ENCODE measurements around the gene SLC6A18. TPM values are rescaled to one million over a fixed set of nuclear protein-coding genes. Genes with fewer than 3 reads are reported as not detected.

Gene SLC6A18, protein sequence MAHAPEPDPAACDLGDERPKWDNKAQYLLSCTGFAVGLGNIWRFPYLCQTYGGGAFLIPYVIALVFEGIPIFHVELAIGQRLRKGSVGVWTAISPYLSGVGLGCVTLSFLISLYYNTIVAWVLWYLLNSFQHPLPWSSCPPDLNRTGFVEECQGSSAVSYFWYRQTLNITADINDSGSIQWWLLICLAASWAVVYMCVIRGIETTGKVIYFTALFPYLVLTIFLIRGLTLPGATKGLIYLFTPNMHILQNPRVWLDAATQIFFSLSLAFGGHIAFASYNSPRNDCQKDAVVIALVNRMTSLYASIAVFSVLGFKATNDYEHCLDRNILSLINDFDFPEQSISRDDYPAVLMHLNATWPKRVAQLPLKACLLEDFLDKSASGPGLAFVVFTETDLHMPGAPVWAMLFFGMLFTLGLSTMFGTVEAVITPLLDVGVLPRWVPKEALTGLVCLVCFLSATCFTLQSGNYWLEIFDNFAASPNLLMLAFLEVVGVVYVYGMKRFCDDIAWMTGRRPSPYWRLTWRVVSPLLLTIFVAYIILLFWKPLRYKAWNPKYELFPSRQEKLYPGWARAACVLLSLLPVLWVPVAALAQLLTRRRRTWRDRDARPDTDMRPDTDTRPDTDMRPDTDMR
- total RNA-seq, result not detected in 2 replicates

DNA sequence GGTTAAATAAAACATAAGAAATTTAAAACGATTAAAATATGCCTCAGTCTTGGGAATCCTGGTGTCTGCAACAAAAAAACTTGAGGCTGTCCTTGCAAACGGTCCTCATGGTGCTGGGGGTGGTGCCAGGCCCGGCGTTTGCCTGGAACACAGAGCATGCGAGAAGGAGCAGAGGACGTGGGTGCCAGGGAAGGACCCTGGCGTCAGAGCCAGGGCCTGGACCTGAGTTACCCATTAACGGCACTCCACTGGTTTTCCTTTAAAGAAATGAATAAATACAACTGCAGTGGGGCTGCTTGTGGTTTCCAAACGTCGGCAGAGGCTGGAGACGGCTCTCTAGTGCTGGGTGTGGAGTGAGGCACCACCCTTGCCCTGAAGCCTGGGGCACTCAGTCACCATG lies at the start of gene SLC6A18:
SLC6A18 (plus strand) TSS at position 301 of the 400 bp plus-strand sequence; CDS start at position 398, 97 bp downstream.
- Histone ChIP-seq H3K36me3 (ENCODE audit: control insufficient read depth, insufficient read depth, low read length) (no peaks in the 10 kb centered on the region), H3K27me3 (ENCODE audit: control insufficient read depth, insufficient read depth, low read length) (peaks cover 30% of the 10 kb centered on the region), H3K4me3 (ENCODE audit: low read depth, low read length) (no peak within 1 kb of the TSS)
- DNase-seq (ENCODE audit: low read depth), result no peak
- TF ChIP-seq, protein P1, sequence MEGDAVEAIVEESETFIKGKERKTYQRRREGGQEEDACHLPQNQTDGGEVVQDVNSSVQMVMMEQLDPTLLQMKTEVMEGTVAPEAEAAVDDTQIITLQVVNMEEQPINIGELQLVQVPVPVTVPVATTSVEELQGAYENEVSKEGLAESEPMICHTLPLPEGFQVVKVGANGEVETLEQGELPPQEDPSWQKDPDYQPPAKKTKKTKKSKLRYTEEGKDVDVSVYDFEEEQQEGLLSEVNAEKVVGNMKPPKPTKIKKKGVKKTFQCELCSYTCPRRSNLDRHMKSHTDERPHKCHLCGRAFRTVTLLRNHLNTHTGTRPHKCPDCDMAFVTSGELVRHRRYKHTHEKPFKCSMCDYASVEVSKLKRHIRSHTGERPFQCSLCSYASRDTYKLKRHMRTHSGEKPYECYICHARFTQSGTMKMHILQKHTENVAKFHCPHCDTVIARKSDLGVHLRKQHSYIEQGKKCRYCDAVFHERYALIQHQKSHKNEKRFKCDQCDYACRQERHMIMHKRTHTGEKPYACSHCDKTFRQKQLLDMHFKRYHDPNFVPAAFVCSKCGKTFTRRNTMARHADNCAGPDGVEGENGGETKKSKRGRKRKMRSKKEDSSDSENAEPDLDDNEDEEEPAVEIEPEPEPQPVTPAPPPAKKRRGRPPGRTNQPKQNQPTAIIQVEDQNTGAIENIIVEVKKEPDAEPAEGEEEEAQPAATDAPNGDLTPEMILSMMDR (IDR thresholded peaks at IDR 0.05; ENCODE audit: insufficient read depth, low read length, poor library complexity, severe bottlenecking), result no peak

DNA sequence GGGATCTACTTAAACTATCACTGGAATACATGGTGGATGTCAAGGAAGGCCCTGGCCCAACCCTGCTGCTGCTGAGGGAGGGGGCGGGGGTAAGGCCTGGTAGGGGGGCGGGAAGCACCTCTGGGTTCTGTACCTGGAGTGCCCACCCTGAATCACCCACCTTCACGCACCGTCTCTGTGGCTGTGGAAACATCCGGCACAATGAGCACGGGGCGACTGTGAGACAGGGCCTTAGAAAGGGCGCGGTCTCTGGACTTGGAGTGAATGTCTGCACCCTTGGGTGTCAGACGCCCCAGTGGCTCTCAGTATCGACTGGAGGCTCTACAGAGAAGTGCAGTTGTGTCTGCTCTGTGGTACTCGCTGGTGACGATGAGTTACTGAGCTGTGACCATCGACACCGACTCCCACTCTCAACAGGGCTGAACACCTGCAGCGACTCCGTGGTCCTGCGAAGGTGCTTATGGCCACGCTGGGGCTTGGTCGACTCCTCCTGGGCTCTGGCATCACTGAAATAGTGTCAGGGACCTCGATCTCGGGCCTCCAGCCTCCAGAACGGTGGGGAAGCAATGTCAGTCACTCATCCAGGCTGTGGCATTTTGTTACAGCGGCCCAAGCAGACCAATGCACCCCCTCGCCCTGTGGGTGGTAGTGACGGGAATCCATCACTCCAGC lies 49.2 kb upstream of the SLC6A18 start:
- no peaks in the 10 kb centered on the region for H3K36me3 ChIP-seq (ENCODE audit: control insufficient read depth, insufficient read depth, low read length)
- H3K27me3 ChIP-seq (ENCODE audit: control insufficient read depth, insufficient read depth, low read length), result no peaks in the 10 kb centered on the region
- TF ChIP-seq, protein P1 (IDR thresholded peaks at IDR 0.05; ENCODE audit: insufficient read depth, low read length, poor library complexity, severe bottlenecking), result no peak
- DNase-seq (ENCODE audit: low read depth), result no peak
- H3K4me3 ChIP-seq (ENCODE audit: low read depth, low read length), result no peak overlapping the region

DNA sequence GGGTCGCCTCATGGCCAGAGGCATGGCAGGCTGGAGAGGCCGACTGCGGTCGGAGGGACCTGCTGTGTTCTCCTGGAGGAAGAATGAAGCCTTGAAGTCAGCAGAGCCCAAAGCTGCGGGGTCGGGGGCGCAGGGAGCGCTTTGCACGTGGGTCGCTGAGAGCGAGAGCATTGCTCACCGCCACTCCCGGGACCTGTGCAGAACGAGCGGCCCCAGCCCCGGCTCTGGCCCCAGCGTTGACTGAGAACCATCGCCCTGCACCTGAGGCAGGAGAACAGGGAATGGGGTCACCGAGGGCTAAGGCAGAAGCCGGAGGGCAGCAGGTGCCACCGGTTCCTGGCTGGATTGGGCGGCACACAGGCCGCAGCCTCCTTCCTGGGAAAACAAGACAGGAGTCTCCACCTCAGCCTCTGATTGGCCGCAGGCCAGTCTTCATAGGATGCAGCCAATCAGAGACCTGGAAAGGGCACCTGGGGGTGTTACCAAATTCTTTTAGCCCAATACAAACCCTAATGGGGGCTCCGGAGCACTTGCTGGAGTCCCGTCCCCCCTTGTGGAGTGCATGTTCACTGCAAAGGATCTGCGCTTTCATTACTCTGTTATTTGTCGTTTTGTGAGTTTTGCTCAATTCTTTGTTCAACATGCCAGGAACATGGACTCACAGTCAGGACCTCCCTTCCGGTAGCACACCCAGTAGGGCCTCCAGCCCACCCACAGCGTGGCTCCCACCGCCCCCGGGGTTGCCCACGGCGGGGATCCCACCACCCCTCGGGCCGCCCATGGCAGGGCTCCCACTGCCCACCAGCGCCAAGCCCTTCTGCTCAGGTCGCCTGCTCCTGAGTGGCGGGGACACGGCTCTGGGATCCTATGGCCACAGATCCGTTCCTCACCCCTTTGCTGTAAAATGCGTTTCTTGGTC lies 48.4 kb upstream of the SLC6A18 start:
- peaks cover 5% of the 10 kb centered on the region for H3K27me3 ChIP-seq (ENCODE audit: control insufficient read depth, insufficient read depth, low read length)
- TF ChIP-seq, protein P1 (IDR thresholded peaks at IDR 0.05; ENCODE audit: insufficient read depth, low read length, poor library complexity, severe bottlenecking), result no peak
- no peak for DNase-seq (ENCODE audit: low read depth)

DNA sequence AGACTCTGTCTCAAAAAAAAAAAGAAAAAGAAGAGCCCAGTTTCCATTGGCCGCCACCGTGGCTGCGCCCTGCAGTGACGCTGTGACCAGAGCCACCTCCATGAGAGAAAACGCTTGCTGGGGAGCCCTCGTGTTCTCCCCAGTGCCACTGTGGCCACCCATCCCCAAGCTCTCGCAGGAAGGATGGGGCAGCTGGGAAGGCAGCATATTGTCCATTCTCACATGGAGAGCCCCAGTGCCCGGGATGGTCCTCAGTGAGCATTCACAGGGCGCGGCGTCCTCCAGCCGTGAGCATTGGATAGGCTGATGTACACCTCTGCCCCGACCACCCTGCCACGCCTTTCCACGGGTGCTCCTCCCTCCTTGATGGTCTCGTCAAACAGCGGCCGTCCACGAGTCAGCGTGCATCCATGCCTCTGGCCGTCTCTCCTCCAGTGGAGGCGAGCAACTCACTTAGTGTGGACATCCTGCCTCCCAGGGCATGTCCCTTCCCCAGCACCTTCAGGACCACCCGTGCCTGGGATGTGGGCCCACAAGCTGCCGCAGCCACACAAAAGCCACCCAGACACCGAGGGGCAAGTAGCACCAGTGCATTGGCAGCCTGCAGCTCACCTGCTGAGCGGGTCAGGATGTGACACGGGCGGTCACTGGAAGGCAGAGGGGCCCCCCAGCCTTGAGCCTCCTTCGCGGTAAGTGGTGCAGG lies 47.2 kb upstream of the SLC6A18 start:
- Histone ChIP-seq H3K36me3 (ENCODE audit: control insufficient read depth, insufficient read depth, low read length) (no peaks in the 10 kb centered on the region), H3K4me3 (ENCODE audit: low read depth, low read length) (no peak overlapping the region), H3K27me3 (ENCODE audit: control insufficient read depth, insufficient read depth, low read length) (peaks cover 8% of the 10 kb centered on the region)
- TF ChIP-seq, protein P1 (IDR thresholded peaks at IDR 0.05; ENCODE audit: insufficient read depth, low read length, poor library complexity, severe bottlenecking), result no peak
- no peak for DNase-seq (ENCODE audit: low read depth)

More for the DNA sequence above, 48.4 kb upstream of the SLC6A18 start:
- Histone ChIP-seq H3K36me3 (ENCODE audit: control insufficient read depth, insufficient read depth, low read length) (no peaks in the 10 kb centered on the region), H3K4me3 (ENCODE audit: low read depth, low read length) (no peak overlapping the region)

Data from kidney epithelial cell (primary cell).